C4-2B (cell line): ENCODE data around the gene ADIPOR2.

Experiments used
- CTCF ChIP-seq: fragments of 450-650 bp; conservative IDR thresholded peaks from 2 replicates; pipeline ENCODE4 v1.5.1; 2017; ENCODE audit warnings: mild to moderate bottlenecking
- ZFX ChIP-seq: fragments of 450-650 bp; IDR thresholded peaks from 2 replicates; pipeline ENCODE4 v1.6.1; 2017

GRCh38 chr12:1692226-1692625 lies 1.4 kb downstream of the ADIPOR2 start:
- no peak for TF ChIP-seq CTCF
- no peak for TF ChIP-seq ZFX
